ENCODE results near the gene HEBP2.

Gene HEBP2

GRCh38 chr6:138397128-138398122, 6.6 kb upstream of the HEBP2 start:
- no peak for TF ChIP-seq CTCF (IDR thresholded peaks at IDR 0.05; ENCODE audit: low read depth, low read length, missing control alignments)
- DNase-seq (ENCODE audit: low read depth), result no peak

GRCh38 chr6:138400326-138400725, 3.7 kb upstream of the HEBP2 start:
- no peak overlapping the region for H3K4me3 ChIP-seq (ENCODE audit: low read depth, low read length)
- no peak for TF ChIP-seq CTCF (IDR thresholded peaks at IDR 0.05; ENCODE audit: low read depth, low read length, missing control alignments)

More at GRCh38 chr6:138397128-138398122, 6.6 kb upstream of the HEBP2 start:
- no peak overlapping the region for H3K4me3 ChIP-seq (ENCODE audit: low read depth, low read length)

GRCh38 chr6:138401960-138402837, 1.8 kb upstream of the HEBP2 start:
- H3K4me3 ChIP-seq (ENCODE audit: low read depth, low read length), result no peak overlapping the region
- no peak for TF ChIP-seq CTCF (IDR thresholded peaks at IDR 0.05; ENCODE audit: low read depth, low read length, missing control alignments)
- DNase-seq (ENCODE audit: low read depth), result no peak

More at GRCh38 chr6:138400326-138400725, 3.7 kb upstream of the HEBP2 start:
- no peak for DNase-seq (ENCODE audit: low read depth)

- no peak overlapping the region for H3K4me3 ChIP-seq (ENCODE audit: low read depth, low read length)
- no peak for TF ChIP-seq CTCF (IDR thresholded peaks at IDR 0.05; ENCODE audit: low read depth, low read length, missing control alignments)
- DNase-seq (ENCODE audit: low read depth), result no peak
Measured at GRCh38 chr6:138402838-138403187, 1.2 kb upstream of the HEBP2 start.

- no peak for TF ChIP-seq CTCF (IDR thresholded peaks at IDR 0.05; ENCODE audit: low read depth, low read length, missing control alignments)
- no peak for DNase-seq (ENCODE audit: low read depth)
Measured at GRCh38 chr6:138403324-138403800, 661 bp upstream of the HEBP2 start.

GRCh38 chr6:138404666-138405337, 779 bp downstream of the HEBP2 start:
- peak overlapping the region; percentile 86 for H3K4me3 ChIP-seq (ENCODE audit: low read depth, low read length)
- DNase-seq (ENCODE audit: low read depth), result no peak
- TF ChIP-seq CTCF (IDR thresholded peaks at IDR 0.05; ENCODE audit: low read depth, low read length, missing control alignments), result no peak

More at GRCh38 chr6:138403324-138403800, 661 bp upstream of the HEBP2 start:
- peak overlapping the region; percentile 86 for H3K4me3 ChIP-seq (ENCODE audit: low read depth, low read length)
